Osteocyte (in vitro differentiated cells): ENCODE results near the gene MCRS1. TPM values are rescaled to one million over a fixed set of nuclear protein-coding genes. Genes with fewer than 3 reads are reported as not detected.
"Not testable (repeated sequence)": the region's sequence is repeated elsewhere in the genome, so short reads cannot be mapped to it uniquely, and the experiment has no call there.

Source experiments
- DNase-seq: peaks from one replicate; pipeline ENCODE4 v3.0.0; 2021; ENCODE audit warnings: mixed read lengths; ENCODE audit not compliant: unreplicated experiment; ENCODE audit errors: extremely low spot score
- H3K27ac Mint-ChIP-seq: one replicate; pipeline ENCODE4 v1.8.0; 2021; ENCODE audit warnings: mild to moderate bottlenecking, mixed read lengths; ENCODE audit not compliant: unreplicated experiment
- H3K27me3 Mint-ChIP-seq: one replicate; pipeline ENCODE4 v1.8.0; 2021; ENCODE audit warnings: mixed read lengths; ENCODE audit not compliant: unreplicated experiment
- H3K36me3 Mint-ChIP-seq: one replicate; pipeline ENCODE4 v1.8.0; 2021; ENCODE audit warnings: mixed read lengths; ENCODE audit not compliant: unreplicated experiment
- H3K4me1 Mint-ChIP-seq: one replicate; pipeline ENCODE4 v1.8.0; 2021; ENCODE audit warnings: mixed read lengths; ENCODE audit not compliant: unreplicated experiment
- H3K4me3 Mint-ChIP-seq: one replicate; pipeline ENCODE4 v1.8.0; 2021; ENCODE audit warnings: mild to moderate bottlenecking, moderate library complexity, mixed read lengths; ENCODE audit not compliant: unreplicated experiment
- H3K9me3 Mint-ChIP-seq: one replicate; pipeline ENCODE4 v1.8.0; 2021; ENCODE audit warnings: mixed read lengths; ENCODE audit not compliant: unreplicated experiment
- total RNA-seq: library from RNA; stranded (reverse); gene quantifications from 2 replicates; pipeline ENCODE4 v1.2.1, GENCODE V29; 2021
- TF ChIP-seq, protein P1 (sequence below): fragments of 200-600 bp; sonication (generic); IDR thresholded peaks from 2 replicates; pipeline ENCODE4 v1.5.0; 2021; ENCODE audit warnings: antibody characterized with exemption, mild to moderate bottlenecking, moderate library complexity

Gene MCRS1
- total RNA-seq, 1 donor from 2014 or later: 69.3 TPM

GRCh38 chr12:49609875-49610154, 41.9 kb upstream of the MCRS1 start:
- Mint-ChIP-seq H3K27me3 (no peaks in the 10 kb centered on the region), H3K36me3 (no peaks in the 10 kb centered on the region), H3K4me3 (no peak overlapping the region), H3K27ac (no peak overlapping the region), H3K9me3 (no peaks in the 10 kb centered on the region), H3K4me1 (peaks cover 3% of the 10 kb centered on the region)
- TF ChIP-seq, protein P1, sequence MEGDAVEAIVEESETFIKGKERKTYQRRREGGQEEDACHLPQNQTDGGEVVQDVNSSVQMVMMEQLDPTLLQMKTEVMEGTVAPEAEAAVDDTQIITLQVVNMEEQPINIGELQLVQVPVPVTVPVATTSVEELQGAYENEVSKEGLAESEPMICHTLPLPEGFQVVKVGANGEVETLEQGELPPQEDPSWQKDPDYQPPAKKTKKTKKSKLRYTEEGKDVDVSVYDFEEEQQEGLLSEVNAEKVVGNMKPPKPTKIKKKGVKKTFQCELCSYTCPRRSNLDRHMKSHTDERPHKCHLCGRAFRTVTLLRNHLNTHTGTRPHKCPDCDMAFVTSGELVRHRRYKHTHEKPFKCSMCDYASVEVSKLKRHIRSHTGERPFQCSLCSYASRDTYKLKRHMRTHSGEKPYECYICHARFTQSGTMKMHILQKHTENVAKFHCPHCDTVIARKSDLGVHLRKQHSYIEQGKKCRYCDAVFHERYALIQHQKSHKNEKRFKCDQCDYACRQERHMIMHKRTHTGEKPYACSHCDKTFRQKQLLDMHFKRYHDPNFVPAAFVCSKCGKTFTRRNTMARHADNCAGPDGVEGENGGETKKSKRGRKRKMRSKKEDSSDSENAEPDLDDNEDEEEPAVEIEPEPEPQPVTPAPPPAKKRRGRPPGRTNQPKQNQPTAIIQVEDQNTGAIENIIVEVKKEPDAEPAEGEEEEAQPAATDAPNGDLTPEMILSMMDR: peak; percentile 23
- no peak for DNase-seq

DNA sequence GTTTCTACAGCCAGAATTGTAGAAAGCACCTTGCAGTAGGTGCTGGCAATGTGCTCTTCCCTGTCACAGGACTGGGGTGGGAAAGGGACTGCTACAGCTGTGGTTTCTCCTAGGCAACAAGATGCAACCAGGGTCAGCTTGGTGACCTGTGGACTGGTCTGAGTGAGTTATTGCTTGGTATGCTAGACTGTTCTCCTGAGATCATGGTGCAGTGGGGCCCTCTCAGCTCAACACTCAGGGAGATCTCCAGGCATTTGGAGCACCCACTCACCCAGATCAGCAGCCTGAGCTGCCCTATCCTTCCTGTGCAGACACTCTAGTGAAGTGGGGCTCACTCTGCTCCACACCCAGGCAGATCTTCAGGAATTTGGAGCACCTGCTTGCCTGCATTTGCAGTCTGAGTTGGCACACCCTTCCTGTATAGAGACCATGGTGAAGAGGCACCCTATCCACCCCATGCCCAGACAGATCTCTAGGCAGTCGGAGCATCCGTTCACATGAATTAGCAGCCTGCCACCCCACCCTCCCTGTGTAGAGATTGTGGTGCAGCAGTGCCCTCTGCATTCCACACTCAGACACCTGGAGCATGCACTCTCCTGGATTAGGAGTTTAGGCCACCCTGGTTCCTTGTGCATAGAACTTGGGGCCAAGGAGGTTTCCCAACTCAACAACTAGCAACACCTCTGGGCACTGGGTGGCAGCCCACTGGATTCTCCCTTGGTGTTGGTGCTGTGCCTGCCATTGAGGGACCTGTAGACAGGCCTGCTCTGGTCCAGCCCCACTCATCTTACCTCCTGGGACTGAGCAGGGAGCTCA, 41.3 kb upstream of the MCRS1 start:
- Mint-ChIP-seq H3K27ac (no peak overlapping the region), H3K4me3 (no peak overlapping the region), H3K27me3 (no peaks in the 10 kb centered on the region), H3K4me1 (peaks cover 3% of the 10 kb centered on the region), H3K9me3 (no peaks in the 10 kb centered on the region), H3K36me3 (no peaks in the 10 kb centered on the region)
- TF ChIP-seq, protein P1: no peak
- DNase-seq: no peak

DNA sequence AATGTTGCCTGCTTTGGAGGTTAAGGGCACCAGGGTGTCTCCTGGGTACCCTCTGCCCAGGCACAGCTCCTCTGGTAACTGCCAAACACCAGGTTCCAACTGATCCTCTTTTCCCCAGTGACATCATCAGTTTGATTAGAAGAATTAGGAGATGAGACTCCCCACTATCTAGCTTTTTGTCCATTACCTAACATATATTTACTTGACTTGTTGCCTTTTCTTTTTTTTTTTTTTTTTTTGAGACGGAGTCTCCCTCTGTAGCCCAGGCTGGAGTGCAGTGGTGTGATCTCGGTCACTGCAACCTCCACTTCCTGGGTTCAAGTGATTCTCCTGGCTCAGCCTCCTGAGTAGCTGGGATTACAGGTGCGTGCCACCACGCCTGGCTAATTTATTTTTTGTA, 37.6 kb upstream of the MCRS1 start, which contains the start of gene FAM186B:
Gene FAM186B (minus strand): TSS at position 101 of the 400 bp plus-strand sequence. CDS start 162 bp downstream, outside the sequence.
- not testable (repeated sequence) for DNase-seq, H3K36me3 Mint-ChIP-seq, H3K9me3 Mint-ChIP-seq, H3K4me1 Mint-ChIP-seq, H3K27me3 Mint-ChIP-seq, H3K27ac Mint-ChIP-seq, H3K4me3 Mint-ChIP-seq

GRCh38 chr12:49604856-49605255, 36.9 kb upstream of the MCRS1 start:
- no peak overlapping the region for H3K4me3 Mint-ChIP-seq
- no peak overlapping the region for H3K27ac Mint-ChIP-seq
- no peak for DNase-seq
- H3K4me1 Mint-ChIP-seq: peaks cover 3% of the 10 kb centered on the region
- peaks cover 3% of the 10 kb centered on the region for H3K36me3 Mint-ChIP-seq
- H3K27me3 Mint-ChIP-seq: no peaks in the 10 kb centered on the region
- no peaks in the 10 kb centered on the region for H3K9me3 Mint-ChIP-seq
- TF ChIP-seq, protein P1: no peak

DNA sequence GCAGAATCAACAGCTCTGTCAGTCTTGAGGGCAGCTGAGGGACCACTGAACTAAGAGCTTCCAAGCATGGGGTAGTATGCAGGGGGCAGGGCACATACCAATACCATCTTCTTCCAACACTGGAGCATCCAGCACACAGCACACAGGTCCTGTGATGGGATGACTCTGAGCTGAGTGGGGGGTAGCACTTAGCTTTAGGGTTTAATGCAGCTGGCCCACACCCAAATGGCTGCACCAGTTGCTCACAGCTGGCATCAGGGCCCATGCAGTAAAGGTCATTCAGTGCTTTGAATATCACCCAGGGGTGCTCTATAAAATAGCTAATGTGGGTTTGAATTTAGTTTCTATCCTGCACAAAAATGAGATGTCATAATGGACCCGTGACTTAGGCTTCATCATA, 35.8 kb upstream of the MCRS1 start:
- DNase-seq: no peak
- Mint-ChIP-seq H3K4me3 (no peak overlapping the region), H3K9me3 (no peaks in the 10 kb centered on the region)

More for the DNA sequence above, 35.8 kb upstream of the MCRS1 start:
- Mint-ChIP-seq H3K27me3 (no peaks in the 10 kb centered on the region), H3K4me1 (peaks cover 3% of the 10 kb centered on the region), H3K27ac (no peak overlapping the region), H3K36me3 (peaks cover 3% of the 10 kb centered on the region)
- TF ChIP-seq, protein P1: no peak
